Measurements from ENCODE around the gene ABCC6.
"Not testable (repeated sequence)": the region's sequence is repeated elsewhere in the genome, so short reads cannot be mapped to it uniquely, and the experiment has no call there.

Gene ABCC6

DNA sequence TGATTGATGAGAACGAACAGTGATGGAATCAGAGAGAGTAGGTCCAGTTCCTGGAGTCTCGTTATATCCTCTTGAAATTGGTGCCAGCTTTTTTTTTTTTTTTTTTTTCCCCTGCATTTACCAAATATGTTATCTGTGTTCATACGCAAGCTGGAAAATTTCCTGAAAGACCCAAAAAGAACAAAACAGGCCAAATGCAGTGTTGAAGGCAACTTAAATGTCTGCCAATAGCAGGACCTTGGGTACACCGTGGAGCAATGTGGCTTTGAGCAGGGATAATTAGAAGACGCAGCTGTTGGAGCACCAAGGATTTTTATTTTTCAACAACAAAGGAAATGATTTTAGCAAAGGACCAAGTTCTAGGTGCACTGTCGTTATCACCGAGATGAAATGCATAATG lies 105.0 kb downstream of the ABCC6 start:
- no peak for DNase-seq (ENCODE audit: low read depth in 2 of 2, low spot score in 1 of 2)

GRCh38 chr16:16116841-16117240 lies 106.5 kb downstream of the ABCC6 start:
- no peak for DNase-seq (ENCODE audit: low read depth in 2 of 2, low spot score in 1 of 2)

GRCh38 chr16:16113076-16113475 lies 110.2 kb downstream of the ABCC6 start:
- no peak for DNase-seq (ENCODE audit: low read depth in 2 of 2, low spot score in 1 of 2)

- no peak for DNase-seq (ENCODE audit: low read depth in 2 of 2, low spot score in 1 of 2)
Measured at GRCh38 chr16:16112450-16113053, 110.7 kb downstream of the ABCC6 start.

DNA sequence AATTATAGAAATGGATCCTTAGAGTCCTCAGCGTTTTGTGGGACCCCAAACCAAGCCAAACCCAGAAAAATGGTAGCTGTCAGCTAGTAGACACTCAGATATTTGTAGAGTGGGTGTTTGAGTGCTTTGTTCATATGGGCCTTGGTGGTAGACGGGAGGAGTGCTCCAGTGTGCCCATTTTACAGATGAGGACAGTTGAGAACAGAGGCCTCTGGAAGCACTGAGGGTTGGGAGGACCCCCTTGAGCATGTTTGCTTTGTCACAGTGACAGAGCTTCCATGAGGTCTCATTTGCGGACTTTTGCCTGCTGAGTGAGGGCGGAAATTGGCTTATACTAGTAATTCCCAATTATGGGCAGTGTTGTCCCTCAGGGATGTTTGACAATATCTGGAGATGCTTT lies 111.7 kb downstream of the ABCC6 start:
- no peak for DNase-seq (ENCODE audit: low read depth in 2 of 2, low spot score in 1 of 2)

GRCh38 chr16:16110111-16110490 lies 113.2 kb downstream of the ABCC6 start:
- DNase-seq (ENCODE audit: low read depth in 2 of 2, low spot score in 1 of 2): no peak

GRCh38 chr16:16109453-16110110 lies 113.7 kb downstream of the ABCC6 start:
- DNase-seq (ENCODE audit: low read depth in 2 of 2, low spot score in 1 of 2): no peak

DNA sequence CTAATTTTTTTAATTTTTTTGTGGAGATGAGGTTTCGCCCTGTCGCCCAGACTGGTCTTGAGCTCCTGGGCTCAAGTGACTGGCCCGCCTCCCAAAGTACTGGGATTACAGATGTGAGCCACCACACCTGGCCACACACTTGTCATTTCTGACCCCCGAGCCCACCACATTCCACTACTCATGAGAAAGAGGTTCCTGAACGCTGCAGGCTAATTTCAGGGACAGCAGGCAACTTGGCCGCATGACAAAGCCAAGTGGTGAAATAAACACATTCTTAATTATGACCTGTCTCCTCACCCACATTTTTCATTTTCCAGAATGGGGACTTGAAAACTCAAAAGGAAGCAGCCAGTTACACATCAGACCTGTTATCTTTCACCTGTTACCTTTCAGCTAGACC lies 114.5 kb downstream of the ABCC6 start:
- no peak for DNase-seq (ENCODE audit: low read depth in 2 of 2, low spot score in 1 of 2)

- DNase-seq (ENCODE audit: low read depth in 2 of 2, low spot score in 1 of 2): no peak
Measured at GRCh38 chr16:16107839-16108238, 115.5 kb downstream of the ABCC6 start.

- no peak for DNase-seq (ENCODE audit: low read depth in 2 of 2, low spot score in 1 of 2)
Measured at GRCh38 chr16:16106466-16106865, 116.8 kb downstream of the ABCC6 start.

DNA sequence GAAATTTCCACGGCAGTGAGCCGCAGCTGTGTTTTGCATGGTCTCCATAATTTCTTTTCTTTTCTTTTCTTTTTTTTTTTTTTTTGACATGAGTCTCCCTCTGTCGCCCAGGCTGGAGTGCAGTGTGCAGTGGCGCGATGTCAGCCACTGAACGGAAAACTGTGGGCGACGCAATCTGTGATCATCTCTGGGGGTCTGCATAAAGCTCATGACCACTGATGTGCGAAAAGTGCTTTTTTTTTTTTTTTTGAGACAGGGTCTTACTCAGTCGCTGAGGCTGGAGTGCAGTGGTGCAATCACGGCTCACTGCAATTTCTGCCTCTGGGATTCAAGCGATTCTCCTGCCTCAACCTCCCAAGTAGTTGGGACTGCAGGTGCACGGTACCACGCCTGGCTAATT lies 117.6 kb downstream of the ABCC6 start:
- no peak for DNase-seq (ENCODE audit: low read depth in 2 of 2, low spot score in 1 of 2)

- DNase-seq (ENCODE audit: low read depth in 2 of 2, low spot score in 1 of 2): not testable (repeated sequence)
Measured at GRCh38 chr16:16104804-16105141, 118.5 kb downstream of the ABCC6 start.

DNA sequence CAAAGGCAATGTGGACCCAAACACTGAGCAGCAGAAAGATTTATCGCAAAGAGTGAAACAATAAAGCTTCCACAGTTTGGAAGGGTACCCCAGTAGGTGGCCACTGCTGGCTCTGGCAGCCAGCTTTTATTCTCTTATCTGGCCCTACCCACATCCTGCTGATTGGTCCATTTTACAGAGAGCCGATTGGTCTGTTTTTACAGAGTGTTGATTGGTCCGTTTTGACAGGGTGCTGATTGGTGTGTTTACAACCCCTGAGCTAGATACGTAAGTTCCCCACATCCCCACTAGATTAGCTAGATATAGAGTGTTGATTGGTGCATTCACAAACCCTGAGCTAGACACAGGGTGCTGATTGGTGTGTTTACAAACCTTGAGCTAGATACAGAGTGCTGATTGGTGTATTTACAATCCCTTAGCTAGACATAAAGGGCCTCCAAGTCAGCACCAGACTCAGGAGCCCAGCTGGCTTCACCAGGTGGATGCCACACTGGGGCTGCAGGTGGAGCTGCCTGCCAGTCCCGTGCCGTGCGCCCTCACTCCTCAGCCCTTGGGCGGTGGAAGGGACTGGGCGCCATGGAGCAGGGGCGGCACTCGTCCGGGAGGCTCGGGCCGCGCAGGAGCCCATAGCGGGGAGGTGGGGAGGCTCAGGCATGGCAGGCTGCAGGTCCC lies 119.0 kb downstream of the ABCC6 start:
- not testable (repeated sequence) for DNase-seq (ENCODE audit: low read depth in 2 of 2, low spot score in 1 of 2)

DNA sequence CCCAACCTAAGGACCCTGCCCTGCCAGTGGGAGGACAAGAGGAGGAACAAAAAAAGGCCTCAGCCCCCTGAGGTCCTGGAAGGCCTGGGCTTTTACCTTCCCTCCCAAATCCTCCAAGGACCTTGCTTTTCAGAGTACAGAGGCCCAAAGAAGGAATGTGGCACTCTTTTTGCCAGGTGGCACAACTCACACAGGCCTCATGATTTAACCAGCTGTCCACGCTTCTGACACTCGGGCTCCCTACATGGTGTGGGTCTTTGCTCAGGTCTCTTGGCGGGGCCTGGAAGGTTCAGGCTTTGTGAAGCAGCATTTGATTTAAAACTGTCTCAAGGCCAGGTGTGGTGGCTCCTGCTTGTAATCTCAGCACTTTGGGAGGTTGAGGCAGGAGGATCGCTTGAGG lies 120.6 kb downstream of the ABCC6 start:
- no peak for DNase-seq (ENCODE audit: low read depth in 2 of 2, low spot score in 1 of 2)

DNA sequence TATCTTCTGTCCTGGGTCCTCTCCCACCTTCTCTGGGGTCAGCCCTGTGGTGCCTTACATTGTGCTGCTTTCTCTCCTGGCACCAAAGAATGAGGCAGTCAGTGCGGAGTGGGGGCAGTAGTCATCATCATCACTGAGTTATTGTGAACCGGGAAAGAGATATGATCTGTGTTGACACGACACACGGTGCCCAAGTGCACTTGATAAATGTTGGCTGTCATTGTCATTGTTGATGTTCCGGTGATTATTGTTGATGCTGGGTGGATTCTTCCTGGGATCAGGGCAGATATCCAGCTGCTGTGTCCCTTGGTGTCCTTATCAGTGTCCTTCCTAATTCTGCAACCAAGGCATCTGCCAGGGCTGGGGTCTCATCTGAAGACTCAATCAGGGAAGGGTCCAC lies 121.7 kb downstream of the ABCC6 start:
- no peak for DNase-seq (ENCODE audit: low read depth in 2 of 2, low spot score in 1 of 2)

DNA sequence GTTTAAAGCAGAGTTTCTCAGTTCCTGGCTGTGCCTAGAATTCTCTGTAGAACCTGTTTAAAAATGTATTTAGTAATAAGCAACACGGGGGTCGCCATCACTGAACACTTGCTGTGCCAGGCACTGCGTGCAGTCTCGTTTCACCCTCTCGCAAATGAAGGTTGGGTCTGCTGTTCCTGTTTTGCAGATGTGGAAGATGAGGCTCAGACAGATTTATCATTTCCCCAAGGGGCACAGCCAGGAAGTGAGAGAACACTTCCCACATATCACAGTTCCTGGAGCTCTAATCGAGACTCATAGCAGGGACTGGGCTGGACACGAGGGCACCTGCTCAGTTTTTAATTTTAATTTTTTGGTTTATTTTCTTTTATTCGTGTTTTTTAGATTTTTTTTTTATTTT lies 122.7 kb downstream of the ABCC6 start:
- DNase-seq (ENCODE audit: low read depth in 2 of 2, low spot score in 1 of 2): no peak

DNA sequence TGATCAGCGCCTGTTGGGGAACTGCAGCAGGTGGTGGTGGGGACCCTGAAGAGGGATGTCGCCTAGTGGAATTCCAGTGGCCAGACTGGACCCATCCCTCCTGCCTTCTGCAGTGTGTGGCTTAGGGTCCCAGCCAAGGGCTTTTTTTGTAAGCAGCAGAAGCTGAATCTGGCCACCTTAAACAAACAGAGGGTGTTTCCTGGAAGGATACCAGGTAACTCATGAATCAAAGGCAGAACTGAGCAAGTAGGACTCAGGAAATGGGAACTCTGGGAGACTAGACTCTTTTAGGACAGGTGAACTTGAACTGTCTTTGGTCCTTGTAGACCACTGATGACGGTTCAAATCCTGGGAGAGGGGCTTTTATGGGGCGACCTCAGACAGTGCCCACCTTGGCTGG lies 124.0 kb downstream of the ABCC6 start:
- no peak for DNase-seq (ENCODE audit: low read depth in 2 of 2, low spot score in 1 of 2)
